Measurements from ENCODE around the gene RPL26. TPM values are rescaled to one million over a fixed set of nuclear protein-coding genes. Genes with fewer than 3 reads are reported as not detected.

Gene RPL26
- total RNA-seq, 2 donors from 2014 or later = 1,739 to 2,129 TPM

DNA sequence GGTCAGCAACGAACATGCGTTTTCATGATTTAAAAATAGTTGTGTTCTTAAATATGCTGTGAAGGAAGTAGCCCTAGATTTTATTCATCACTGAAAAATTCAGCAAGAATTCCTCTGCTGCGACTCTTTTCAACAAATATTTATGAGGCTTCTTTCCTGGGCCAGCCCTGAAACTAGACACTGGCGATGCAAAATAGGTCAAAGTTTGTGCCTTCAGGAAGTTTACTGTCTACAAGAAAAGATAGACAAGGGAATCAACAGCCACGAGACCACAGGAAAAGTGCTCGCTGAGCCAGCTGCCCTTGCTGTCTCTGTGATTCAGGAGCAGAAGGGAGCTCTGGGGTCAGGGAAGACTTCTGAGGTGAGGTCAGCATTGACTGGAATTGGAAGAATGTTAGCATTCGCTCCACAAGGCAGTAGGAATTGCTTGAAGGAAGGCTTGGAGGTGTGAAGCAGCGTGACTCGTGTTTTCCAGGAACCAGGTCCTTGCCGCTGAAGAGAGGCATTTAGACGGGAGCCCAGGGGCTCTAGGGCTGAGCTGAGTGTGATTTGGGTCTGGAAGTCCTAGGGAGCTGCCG, 1.9 kb upstream of the RPL26 start:
- DNase-seq = peak; percentile 95
- Histone ChIP-seq H3K27me3 (ENCODE audit: control insufficient read depth, insufficient read depth, low read length, poor library complexity, severe bottlenecking) (no peaks in the 10 kb centered on the region), H3K9ac (ENCODE audit: extremely low read depth, low read length, poor library complexity, severe bottlenecking) (peak overlapping the region; percentile 90), H3K4me3 (ENCODE audit: low read length) (peak overlapping the region; percentile 98), H3K9me3 (ENCODE audit: control insufficient read depth, low read length) (no peaks in the 10 kb centered on the region), H3K36me3 (ENCODE audit: control insufficient read depth, insufficient read depth, low read length) (peaks cover 23% of the 10 kb centered on the region), H3K4me1 (ENCODE audit: control insufficient read depth, insufficient read depth, low read length) (peaks cover 15% of the 10 kb centered on the region), H3K27ac (ENCODE audit: low read depth, low read length) (no peak overlapping the region)
- peak overlapping the region; percentile 100 for H3K4me3 Mint-ChIP-seq
- TF ChIP-seq, protein P1, sequence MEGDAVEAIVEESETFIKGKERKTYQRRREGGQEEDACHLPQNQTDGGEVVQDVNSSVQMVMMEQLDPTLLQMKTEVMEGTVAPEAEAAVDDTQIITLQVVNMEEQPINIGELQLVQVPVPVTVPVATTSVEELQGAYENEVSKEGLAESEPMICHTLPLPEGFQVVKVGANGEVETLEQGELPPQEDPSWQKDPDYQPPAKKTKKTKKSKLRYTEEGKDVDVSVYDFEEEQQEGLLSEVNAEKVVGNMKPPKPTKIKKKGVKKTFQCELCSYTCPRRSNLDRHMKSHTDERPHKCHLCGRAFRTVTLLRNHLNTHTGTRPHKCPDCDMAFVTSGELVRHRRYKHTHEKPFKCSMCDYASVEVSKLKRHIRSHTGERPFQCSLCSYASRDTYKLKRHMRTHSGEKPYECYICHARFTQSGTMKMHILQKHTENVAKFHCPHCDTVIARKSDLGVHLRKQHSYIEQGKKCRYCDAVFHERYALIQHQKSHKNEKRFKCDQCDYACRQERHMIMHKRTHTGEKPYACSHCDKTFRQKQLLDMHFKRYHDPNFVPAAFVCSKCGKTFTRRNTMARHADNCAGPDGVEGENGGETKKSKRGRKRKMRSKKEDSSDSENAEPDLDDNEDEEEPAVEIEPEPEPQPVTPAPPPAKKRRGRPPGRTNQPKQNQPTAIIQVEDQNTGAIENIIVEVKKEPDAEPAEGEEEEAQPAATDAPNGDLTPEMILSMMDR (conservative IDR thresholded peaks at IDR 0.05) = no peak
- WGBS, 2 experiments (ENCODE audit: insufficient coverage in 1 of 2, insufficient read length in 1 of 2) = 71 to 79% methylated on average over 11 to 12 of the region's 12 CpGs
- H3K27ac Mint-ChIP-seq = peak overlapping the region; percentile 95
- H3K4me1 Mint-ChIP-seq = peaks cover 35% of the 10 kb centered on the region
- H3K9me3 Mint-ChIP-seq = no peaks in the 10 kb centered on the region
- peaks cover 29% of the 10 kb centered on the region for H3K36me3 Mint-ChIP-seq (ENCODE audit: low read depth)
- H3K27me3 Mint-ChIP-seq (ENCODE audit: insufficient read depth) = no peaks in the 10 kb centered on the region

DNA sequence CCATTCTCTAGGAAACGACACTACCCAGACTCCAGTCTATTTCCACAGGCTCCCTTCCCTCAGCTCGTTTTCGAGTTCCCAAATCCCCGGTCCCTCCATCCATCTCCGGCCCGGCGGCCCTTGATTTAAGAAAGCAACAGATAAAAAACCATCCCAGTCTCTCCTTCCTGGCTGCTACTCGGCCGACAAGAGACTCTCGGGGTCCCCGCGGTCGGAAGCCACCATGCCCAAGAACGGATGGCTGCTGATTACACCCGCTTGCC, 182 bp downstream of the RPL26 start:
- H3K36me3 Mint-ChIP-seq (ENCODE audit: low read depth) = peaks cover 49% of the 10 kb centered on the region
- peak overlapping the region; percentile 99 for H3K27ac Mint-ChIP-seq
- DNase-seq = no peak
- Histone ChIP-seq H3K27ac (ENCODE audit: low read depth, low read length) (peak overlapping the region; percentile 67), H3K36me3 (ENCODE audit: control insufficient read depth, insufficient read depth, low read length) (peaks cover 44% of the 10 kb centered on the region), H3K4me3 (ENCODE audit: low read length) (peak overlapping the region; percentile 98), H3K27me3 (ENCODE audit: control insufficient read depth, insufficient read depth, low read length, poor library complexity, severe bottlenecking) (no peaks in the 10 kb centered on the region), H3K9me3 (ENCODE audit: control insufficient read depth, low read length) (no peaks in the 10 kb centered on the region), H3K4me1 (ENCODE audit: control insufficient read depth, insufficient read depth, low read length) (peaks cover 15% of the 10 kb centered on the region), H3K9ac (ENCODE audit: extremely low read depth, low read length, poor library complexity, severe bottlenecking) (peak overlapping the region; percentile 90)
- no peaks in the 10 kb centered on the region for H3K9me3 Mint-ChIP-seq
- TF ChIP-seq, protein P1 (conservative IDR thresholded peaks at IDR 0.05) = no peak
- 0% methylated on average over 9 to 15 of the region's 15 CpGs for WGBS, 2 experiments (ENCODE audit: insufficient coverage in 1 of 2, insufficient read length in 1 of 2)
- H3K27me3 Mint-ChIP-seq (ENCODE audit: insufficient read depth) = no peaks in the 10 kb centered on the region
- H3K4me3 Mint-ChIP-seq = peak overlapping the region; percentile 100
- peaks cover 38% of the 10 kb centered on the region for H3K4me1 Mint-ChIP-seq

DNA sequence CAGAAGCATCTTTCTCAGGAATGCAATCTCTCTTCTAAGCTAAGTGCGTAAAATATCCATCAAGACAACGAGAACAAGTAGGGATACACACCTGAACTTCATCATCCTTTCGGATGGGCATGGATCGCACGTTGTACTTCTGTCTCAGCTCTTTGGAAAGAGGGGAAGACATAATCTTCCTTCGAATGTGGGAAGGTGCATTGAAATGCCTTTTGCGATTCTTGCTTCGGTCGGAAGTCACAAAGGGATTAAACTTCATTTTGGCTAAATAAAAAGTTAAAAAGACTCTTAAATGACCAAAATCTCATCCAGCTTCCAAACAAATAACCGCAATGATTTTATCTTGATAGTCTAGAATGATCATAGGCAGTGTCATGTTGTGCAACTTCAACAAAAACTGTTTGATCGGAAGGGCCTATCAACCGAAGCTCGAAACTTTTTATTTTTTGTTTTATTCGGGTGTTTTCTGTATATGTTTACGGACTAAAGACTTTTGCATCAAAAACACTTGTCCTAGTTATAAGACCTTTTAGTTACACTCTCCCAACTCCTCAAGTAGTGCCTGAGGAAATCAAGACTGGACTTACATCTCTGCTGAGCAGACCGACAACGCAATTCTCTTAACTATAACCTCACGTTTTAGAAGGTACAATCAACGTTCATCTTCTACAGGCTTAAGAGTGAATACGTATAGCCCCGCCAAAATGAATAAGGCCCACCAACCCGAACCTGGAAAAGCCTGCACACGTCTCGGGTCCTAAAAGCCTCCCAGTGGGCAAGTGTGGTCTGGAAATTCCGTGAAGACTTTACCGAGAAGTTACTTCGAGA, 727 bp downstream of the RPL26 start:
- Histone ChIP-seq H3K36me3 (ENCODE audit: control insufficient read depth, insufficient read depth, low read length) (peaks cover 50% of the 10 kb centered on the region), H3K27me3 (ENCODE audit: control insufficient read depth, insufficient read depth, low read length, poor library complexity, severe bottlenecking) (no peaks in the 10 kb centered on the region), H3K4me1 (ENCODE audit: control insufficient read depth, insufficient read depth, low read length) (peaks cover 15% of the 10 kb centered on the region), H3K4me3 (ENCODE audit: low read length) (peak overlapping the region; percentile 98), H3K9ac (ENCODE audit: extremely low read depth, low read length, poor library complexity, severe bottlenecking) (peak overlapping the region; percentile 90), H3K27ac (ENCODE audit: low read depth, low read length) (peak overlapping the region; percentile 67), H3K9me3 (ENCODE audit: control insufficient read depth, low read length) (no peaks in the 10 kb centered on the region)
- TF ChIP-seq, protein P1 (conservative IDR thresholded peaks at IDR 0.05) = no peak
- Mint-ChIP-seq H3K27ac (peak overlapping the region; percentile 99), H3K36me3 (ENCODE audit: low read depth) (peaks cover 54% of the 10 kb centered on the region), H3K4me1 (peaks cover 35% of the 10 kb centered on the region), H3K4me3 (peak overlapping the region; percentile 100), H3K9me3 (no peaks in the 10 kb centered on the region), H3K27me3 (ENCODE audit: insufficient read depth) (no peaks in the 10 kb centered on the region)
- 13 to 20% methylated on average over 21 to 27 of the region's 27 CpGs for WGBS, 2 experiments (ENCODE audit: insufficient coverage in 1 of 2, insufficient read length in 1 of 2)
- DNase-seq = no peak

Measured in endodermal cell (in vitro differentiated cells).